Osteoblast (primary cell): ENCODE results near the gene RSBN1. TPM values are rescaled to one million over a fixed set of nuclear protein-coding genes. Genes with fewer than 3 reads are reported as not detected.
A peak's percentile ranks its signal among the peaks of the same experiment; 100 is the strongest.

ENCODE experiments used
- DNase-seq: peaks from one replicate; pipeline ENCODE4 v3.0.0; 2011; ENCODE audit warnings: low spot score, mixed read lengths; ENCODE audit not compliant: insufficient read length; ENCODE audit errors: missing footprints
- H2AFZ ChIP-seq: 2 replicates; pipeline ENCODE4 v1.6.0; 2011; ENCODE audit warnings: mild to moderate bottlenecking, low read length
- H3K27ac ChIP-seq: 2 replicates; pipeline ENCODE4 v1.5.1; 2011; ENCODE audit warnings: mild to moderate bottlenecking, low read depth, low read length, moderate library complexity
- H3K27me3 ChIP-seq: 2 replicates; pipeline ENCODE4 v1.6.0; 2012; ENCODE audit warnings: mild to moderate bottlenecking, control low read depth, inconsistent platforms, low read length, moderate library complexity; ENCODE audit not compliant: insufficient read depth
- H3K36me3 ChIP-seq: 2 replicates; pipeline ENCODE4 v1.5.1; 2011; ENCODE audit warnings: mild to moderate bottlenecking, low read length, control low read depth, moderate library complexity; ENCODE audit not compliant: insufficient read depth
- H3K4me1 ChIP-seq: 2 replicates; pipeline ENCODE4 v1.5.1; 2011; ENCODE audit warnings: mild to moderate bottlenecking, low read length, control low read depth, moderate library complexity; ENCODE audit not compliant: insufficient read depth
- H3K4me2 ChIP-seq: 2 replicates; pipeline ENCODE4 v1.6.0; 2011; ENCODE audit warnings: mild to moderate bottlenecking, low read length; ENCODE audit not compliant: insufficient read depth
- H3K4me3 ChIP-seq: fragments of 200-600 bp; sonication (generic); 3 replicates; pipeline ENCODE4 v1.5.1; 2012; ENCODE audit warnings: mild to moderate bottlenecking, low read length, inconsistent platforms; ENCODE audit not compliant: insufficient read depth
- H3K79me2 ChIP-seq: 2 replicates; pipeline ENCODE4 v1.6.0; 2012; ENCODE audit warnings: mild to moderate bottlenecking, low read length, control low read depth, inconsistent platforms; ENCODE audit not compliant: insufficient read depth
- H3K9me3 ChIP-seq: 2 replicates; pipeline ENCODE4 v1.5.1; 2011; ENCODE audit warnings: low read depth, low read length, control low read depth
- H4K20me1 ChIP-seq: 2 replicates; pipeline ENCODE4 v1.6.0; 2012; ENCODE audit warnings: mild to moderate bottlenecking, low read length, control low read depth; ENCODE audit not compliant: insufficient read depth
- CTCF ChIP-seq: IDR thresholded peaks from 2 replicates; pipeline ENCODE4 v1.5.1; 2011; ENCODE audit warnings: mild to moderate bottlenecking, low read depth, low read length, moderate library complexity; ENCODE audit errors: extremely low read depth
- total RNA-seq: library from RNA; depleted of rRNA; stranded (reverse); fragments of >200 nt; gene quantifications from 2 replicates; pipeline ENCODE4 v1.2.3, GENCODE V29; 2012

RSBN1 gene
- total RNA-seq, 1 donor = 14.5 TPM

DNA sequence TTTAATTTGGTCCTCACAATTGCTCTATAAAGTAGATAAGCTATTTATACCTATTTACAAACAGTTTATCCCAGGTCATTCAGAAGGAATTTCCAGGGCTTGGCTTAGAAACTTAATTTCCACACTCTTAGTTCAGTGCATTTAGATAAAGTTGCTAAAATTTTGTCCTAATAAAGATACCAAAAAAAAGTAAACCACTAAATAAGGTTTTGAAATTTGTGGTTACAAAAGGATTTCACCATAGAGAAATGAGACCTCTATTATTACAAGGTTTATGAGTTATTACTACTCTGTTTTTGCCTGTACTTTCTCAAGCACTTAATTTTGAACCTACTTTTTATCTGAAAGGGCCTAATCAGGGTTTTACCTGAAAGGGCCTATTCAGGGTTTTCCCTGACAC is 36.8 kb upstream of the RSBN1 start:
- Histone ChIP-seq H3K4me1 (no peaks in the 10 kb centered on the region), H3K36me3 (no peaks in the 10 kb centered on the region), H4K20me1 (no peaks in the 10 kb centered on the region), H3K4me2 (no peak overlapping the region), H3K4me3 (no peak overlapping the region), H3K9me3 (no peaks in the 10 kb centered on the region), H3K79me2 (no peaks in the 10 kb centered on the region), H3K27me3 (no peaks in the 10 kb centered on the region), H2AFZ (no peak overlapping the region), H3K27ac (no peak overlapping the region)
- TF ChIP-seq CTCF = no peak
- no peak for DNase-seq

DNA sequence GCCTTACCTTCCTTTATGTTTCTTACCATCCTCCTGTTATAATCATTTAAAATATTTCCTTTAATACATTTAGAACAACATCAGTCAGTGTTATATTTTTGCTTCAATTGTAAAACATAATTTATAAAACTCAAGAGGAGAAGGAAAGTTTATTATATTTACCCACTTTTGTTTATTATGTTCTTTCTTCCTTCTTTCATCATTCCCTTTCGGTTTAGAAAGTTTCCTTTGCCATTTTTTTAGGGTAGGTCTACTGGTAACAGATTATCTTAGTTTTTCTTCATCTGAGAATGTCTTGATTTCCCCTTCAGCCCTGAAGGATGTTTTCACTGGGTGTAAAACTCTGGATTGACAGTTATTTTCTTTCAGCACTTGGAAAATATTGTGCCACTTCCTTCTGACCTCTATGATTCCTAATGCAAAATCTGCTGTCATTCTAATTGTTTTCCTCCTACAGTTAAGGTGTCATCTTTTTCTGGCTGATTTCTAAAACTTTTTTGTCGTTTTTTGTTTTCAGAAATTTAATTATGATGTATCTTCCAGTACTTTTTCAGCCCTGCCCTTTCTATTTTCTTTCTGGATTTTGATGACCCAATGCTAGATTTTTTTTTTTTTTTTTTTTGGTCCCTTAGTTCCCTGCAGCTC is 34.2 kb upstream of the RSBN1 start:
- Histone ChIP-seq H4K20me1 (no peaks in the 10 kb centered on the region), H3K4me3 (no peak overlapping the region), H3K27me3 (no peaks in the 10 kb centered on the region), H3K79me2 (no peaks in the 10 kb centered on the region), H2AFZ (no peak overlapping the region), H3K9me3 (no peaks in the 10 kb centered on the region), H3K36me3 (no peaks in the 10 kb centered on the region), H3K4me2 (no peak overlapping the region), H3K27ac (no peak overlapping the region), H3K4me1 (no peaks in the 10 kb centered on the region)
- TF ChIP-seq CTCF = no peak
- DNase-seq = no peak

DNA sequence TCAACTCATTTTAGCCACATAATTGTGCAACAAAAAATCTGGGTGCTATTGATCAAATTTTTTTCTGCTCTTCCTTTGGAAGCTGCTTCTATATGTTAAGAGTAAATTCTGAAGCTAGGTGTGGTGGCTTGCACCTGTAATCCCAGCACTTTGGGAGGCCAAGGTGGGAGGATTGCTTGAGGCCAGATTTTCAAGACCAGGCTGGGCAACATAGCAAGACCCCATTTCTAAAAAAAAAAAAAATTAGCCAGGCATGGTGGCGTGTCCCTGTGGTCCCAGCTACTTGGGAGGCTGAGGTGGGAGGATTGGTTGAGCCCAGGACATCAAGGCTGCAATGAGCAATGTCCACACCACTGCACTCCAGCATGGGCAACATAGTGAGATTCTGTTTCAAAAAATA is 24.3 kb upstream of the RSBN1 start:
- DNase-seq = no peak
- no peak overlapping the region for H3K4me2 ChIP-seq
- no peaks in the 10 kb centered on the region for H4K20me1 ChIP-seq
- H2AFZ ChIP-seq = no peak overlapping the region
- no peak for TF ChIP-seq CTCF
- no peak overlapping the region for H3K4me3 ChIP-seq
- no peaks in the 10 kb centered on the region for H3K4me1 ChIP-seq
- H3K36me3 ChIP-seq = no peaks in the 10 kb centered on the region
- no peaks in the 10 kb centered on the region for H3K9me3 ChIP-seq
- H3K27ac ChIP-seq = no peak overlapping the region
- H3K27me3 ChIP-seq = no peaks in the 10 kb centered on the region
- no peaks in the 10 kb centered on the region for H3K79me2 ChIP-seq

GRCh38 chr1:113835686-113836290 is 23.5 kb upstream of the RSBN1 start:
- DNase-seq = peak; percentile 52

More at GRCh38 chr1:113835686-113836290, 23.5 kb upstream of the RSBN1 start:
- H3K27ac ChIP-seq = no peak overlapping the region
- peak; percentile 54 for TF ChIP-seq CTCF
- peaks cover 6% of the 10 kb centered on the region for H3K4me1 ChIP-seq
- H2AFZ ChIP-seq = peak overlapping the region; percentile 42
- no peaks in the 10 kb centered on the region for H3K79me2 ChIP-seq
- H3K36me3 ChIP-seq = no peaks in the 10 kb centered on the region
- H4K20me1 ChIP-seq = no peaks in the 10 kb centered on the region
- H3K4me3 ChIP-seq = no peak overlapping the region
- no peaks in the 10 kb centered on the region for H3K27me3 ChIP-seq
- no peaks in the 10 kb centered on the region for H3K9me3 ChIP-seq
- H3K4me2 ChIP-seq = peak overlapping the region; percentile 49
